Measurements from ENCODE around the gene TSC22D4. TPM values are rescaled to one million over a fixed set of nuclear protein-coding genes. Genes with fewer than 3 reads are reported as not detected.
"Not testable (repeated sequence)": the region's sequence is repeated elsewhere in the genome, so short reads cannot be mapped to it uniquely, and the experiment has no call there.

TSC22D4 gene
- polyA plus RNA-seq, 5 donors, result 39.6 to 78.9 (median 55.3) TPM

DNA sequence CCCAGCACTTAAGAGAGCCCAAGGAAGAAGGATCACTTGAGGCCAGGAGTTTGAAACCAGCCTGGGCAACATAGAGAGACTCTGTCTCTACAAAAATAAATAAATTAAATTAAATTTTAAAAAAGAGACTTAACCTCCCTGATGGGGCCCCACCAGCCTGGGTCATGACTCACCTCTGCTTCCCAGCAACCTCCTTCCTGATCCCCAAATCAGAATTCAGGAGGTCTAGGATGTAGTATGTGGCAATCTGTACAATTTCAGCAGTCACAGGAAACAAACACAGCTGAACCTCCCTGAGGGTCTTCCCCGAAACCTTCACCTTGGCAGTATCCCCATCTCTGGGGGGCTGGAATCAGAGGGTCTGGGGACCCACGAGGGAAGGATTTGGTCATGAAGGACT is 33.0 kb downstream of the TSC22D4 start:
- no peak for DNase-seq

DNA sequence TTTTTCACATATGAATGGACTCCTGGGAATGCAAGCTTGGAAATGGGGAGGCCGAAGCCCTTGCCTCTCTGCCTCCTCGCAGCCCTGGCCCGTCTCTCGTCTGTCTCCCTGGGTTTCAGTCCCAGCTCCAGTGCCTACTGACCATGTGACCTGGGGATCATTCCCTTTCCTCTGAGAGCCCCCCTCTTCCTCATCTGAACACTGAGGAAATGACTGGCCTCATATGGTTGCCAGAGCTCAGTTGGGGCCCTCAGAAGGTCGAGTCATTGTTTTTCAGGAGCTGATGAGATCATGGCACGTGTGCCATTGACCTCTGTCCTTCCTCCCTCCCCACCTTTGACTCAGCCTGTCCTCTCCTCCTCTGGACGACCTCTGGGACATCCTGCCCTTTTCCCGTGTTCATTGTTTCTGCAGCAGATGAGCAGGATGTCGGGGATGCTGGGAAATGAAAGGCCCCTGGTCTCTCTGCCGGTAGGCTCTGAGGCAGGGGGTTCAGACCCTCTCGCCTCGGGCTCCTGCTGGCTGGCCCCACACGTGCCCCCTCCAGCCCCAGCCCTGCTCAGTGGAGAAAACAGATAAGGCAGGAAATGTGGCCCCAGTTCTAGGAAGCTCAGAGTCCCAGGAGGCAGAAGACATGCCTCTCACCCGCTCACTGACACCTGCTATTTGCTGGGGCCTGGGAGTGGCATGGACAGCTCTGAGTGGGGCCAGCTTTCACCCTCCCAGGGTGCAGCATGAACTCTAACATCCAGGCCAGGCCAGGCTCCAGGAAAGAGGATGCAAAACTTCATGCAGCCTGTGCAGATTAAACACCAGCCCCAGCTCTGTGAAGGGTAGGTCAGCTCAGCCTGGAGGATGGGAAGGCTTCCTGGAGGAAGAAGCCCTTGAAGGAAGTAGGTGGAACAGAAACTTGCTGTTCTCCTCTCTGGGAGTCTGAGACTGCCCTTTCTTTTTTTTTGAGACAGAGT is 34.4 kb downstream of the TSC22D4 start:
- DNase-seq, result peak in 1 of 2 donors; percentile 40

GRCh38 chr7:100443096-100443840 is 35.7 kb downstream of the TSC22D4 start:
- no peak for DNase-seq

GRCh38 chr7:100441641-100442535 is 37.1 kb downstream of the TSC22D4 start:
- no peak for DNase-seq

GRCh38 chr7:100439244-100439643 is 39.8 kb downstream of the TSC22D4 start:
- DNase-seq, result not testable (repeated sequence)

GRCh38 chr7:100438731-100439130 is 40.3 kb downstream of the TSC22D4 start:
- not testable (repeated sequence) for DNase-seq

GRCh38 chr7:100438172-100438571 is 40.8 kb downstream of the TSC22D4 start:
- no peak for DNase-seq

DNA sequence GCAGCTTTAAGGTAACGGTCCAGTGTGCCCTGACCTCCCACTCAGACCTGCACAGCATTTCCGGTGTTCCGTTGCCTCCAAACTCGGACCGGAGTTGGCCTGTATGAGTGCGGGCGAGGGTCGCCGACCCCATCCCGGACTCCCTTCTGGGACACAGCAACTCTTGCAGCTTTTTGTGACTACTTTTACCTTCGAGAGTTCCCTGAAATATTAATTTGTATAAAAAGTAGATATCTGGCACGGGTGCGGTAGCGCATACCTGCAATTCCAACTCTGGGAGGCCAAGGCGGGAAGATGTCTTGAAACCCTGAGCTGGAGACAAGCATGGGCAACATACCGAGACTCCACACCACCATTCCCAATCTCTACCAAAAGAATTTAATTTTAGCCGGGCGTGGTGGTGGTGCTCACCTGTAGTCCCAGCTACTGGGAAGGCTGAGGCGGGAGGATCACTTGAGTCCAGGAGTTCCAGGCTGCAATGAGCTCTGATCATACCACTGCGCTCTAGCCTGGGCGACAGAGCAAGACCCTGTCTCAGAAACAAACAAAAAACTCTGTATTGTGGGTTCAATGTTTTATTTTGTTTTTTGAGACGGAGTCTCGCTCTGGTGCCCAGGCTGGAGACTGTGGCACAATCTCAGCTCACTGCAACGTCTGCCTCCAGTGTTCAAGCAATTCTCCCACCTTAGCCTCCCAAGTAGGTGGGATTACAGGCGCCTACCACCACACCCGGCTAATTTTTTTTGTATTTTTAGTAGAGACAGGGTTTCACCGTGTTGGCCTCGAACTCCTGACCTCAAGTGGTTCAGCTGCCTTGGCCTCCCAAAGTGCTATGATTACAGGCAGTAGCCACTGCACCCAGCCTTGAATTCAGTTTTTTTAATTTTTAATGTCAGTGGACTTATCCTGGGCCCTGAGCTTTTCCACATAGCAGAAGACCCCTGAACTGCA is 41.6 kb downstream of the TSC22D4 start:
- no peak for DNase-seq

GRCh38 chr7:100435401-100436304 is 43.4 kb downstream of the TSC22D4 start:
- peak in 1 of 2 donors; percentile 33 for DNase-seq

DNA sequence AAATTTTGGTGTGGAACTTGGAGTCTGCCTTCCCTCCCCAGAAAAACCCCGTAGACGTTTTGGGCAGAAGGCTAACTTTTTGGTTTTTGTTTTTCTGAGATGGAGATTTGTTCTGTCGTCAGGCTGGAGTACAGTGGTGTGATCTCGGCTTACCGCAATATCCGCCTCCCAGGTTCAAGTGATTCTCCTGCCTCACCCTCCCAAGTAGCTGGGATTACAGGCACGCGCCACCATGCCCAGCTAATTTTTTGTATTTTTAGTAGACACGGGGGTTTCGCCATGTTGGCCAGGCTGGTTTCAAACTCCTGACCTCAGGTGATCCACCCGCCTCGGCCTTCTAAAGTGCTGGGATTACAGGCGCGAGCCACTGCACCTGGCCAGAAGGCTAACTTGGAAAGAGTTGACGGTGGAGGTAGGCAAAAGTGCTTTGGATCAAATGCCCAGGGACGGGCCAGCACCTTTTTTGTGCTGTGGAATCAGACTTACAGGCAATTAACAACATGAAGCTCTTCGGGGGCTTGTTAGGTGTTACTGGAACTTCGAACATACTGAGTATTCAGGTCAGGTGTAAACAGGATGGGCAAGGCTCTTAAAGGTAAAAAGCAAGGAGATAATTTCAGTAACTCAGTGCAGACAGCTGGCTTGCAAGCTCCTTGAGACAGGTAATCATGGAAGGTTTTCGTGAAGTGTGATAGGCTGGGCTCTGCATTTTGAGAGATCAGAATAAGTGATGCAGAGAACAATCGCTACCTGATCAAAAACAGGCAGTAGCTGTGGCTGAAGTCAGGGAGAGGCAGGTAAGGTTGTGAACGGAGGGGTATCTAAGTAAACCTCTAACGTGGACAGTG is 44.5 kb downstream of the TSC22D4 start:
- DNase-seq, result no peak

- DNase-seq, result no peak
Measured at GRCh38 chr7:100433592-100434296, 45.3 kb downstream of the TSC22D4 start.

DNA sequence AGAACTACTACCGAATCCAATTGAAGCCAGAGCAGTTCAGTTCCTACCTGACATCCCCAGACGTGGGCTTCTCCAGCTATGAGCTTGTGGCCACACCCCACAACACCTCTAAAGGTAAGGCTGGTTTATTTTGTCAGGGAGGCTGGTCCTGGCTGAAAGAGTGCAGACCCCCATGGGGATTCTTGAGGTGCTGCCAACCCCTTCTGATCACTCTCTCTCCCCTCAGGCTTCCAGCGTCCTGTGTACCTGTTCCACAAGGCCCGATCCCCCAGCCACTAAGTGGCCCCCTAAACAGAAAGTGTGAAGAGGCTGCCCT is 45.8 kb downstream of the TSC22D4 start:
- no peak for DNase-seq

GRCh38 chr7:100432621-100433275 is 46.3 kb downstream of the TSC22D4 start:
- no peak for DNase-seq

GRCh38 chr7:100432053-100432452 is 47.0 kb downstream of the TSC22D4 start:
- no peak for DNase-seq

DNA sequence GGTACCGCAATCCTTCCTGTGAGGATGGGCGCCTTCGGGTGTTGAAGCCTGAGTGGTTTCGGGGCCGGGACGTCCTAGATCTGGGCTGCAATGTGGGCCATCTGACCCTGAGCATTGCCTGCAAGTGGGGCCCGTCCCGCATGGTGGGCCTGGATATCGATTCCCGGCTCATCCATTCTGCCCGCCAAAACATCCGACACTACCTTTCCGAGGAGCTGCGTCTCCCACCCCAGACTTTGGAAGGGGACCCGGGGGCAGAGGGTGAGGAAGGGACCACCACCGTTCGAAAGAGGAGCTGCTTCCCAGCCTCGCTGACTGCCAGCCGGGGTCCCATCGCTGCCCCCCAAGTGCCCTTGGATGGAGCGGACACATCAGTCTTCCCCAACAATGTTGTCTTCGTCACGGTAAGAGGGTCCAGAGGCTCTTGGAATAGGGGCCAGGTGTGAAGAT is 47.7 kb downstream of the TSC22D4 start:
- no peak for DNase-seq

GRCh38 chr7:100430493-100431285 is 48.3 kb downstream of the TSC22D4 start:
- DNase-seq, result no peak
